Measurements from ENCODE around the gene CD82. TPM values are rescaled to one million over a fixed set of nuclear protein-coding genes. Genes with fewer than 3 reads are reported as not detected.

CD82 gene
- total and polyA plus RNA-seq, 2 of the 13 experiments (the other 11 are each of a cell fraction or from before 2014, with no cell fraction given), result 0.05 TPM; not detected in 1

GRCh38 chr11:44606472-44606871 lies 41.0 kb downstream of the CD82 start:
- in situ Hi-C loops (cut with HindIII; ENCODE audit: extremely low pct_ligation_motif_present, low pct_unique_long_range_greater_than_20kb) (no loop called here), intact Hi-C loops (cut with micrococcal nuclease; ENCODE audit: unreplicated experiment) (no loop called here)
- TF ChIP-seq ELF3 (CRISPR knock-in tag; IDR thresholded peaks at IDR 0.05) (no peak), NFE2L1 (CRISPR knock-in tag; IDR thresholded peaks at IDR 0.05; ENCODE audit: borderline replicate concordance) (no peak), EP300 (IDR thresholded peaks at IDR 0.05; ENCODE audit: low read depth in 2 of 2, low read length in 2 of 2) (no peak), EP300 (CRISPR knock-in tag; IDR thresholded peaks at IDR 0.05; ENCODE audit: borderline replicate concordance) (no peak), ZNF780A (CRISPR knock-in tag; IDR thresholded peaks at IDR 0.05) (no peak), ZBTB42 (CRISPR knock-in tag; IDR thresholded peaks at IDR 0.05) (no peak), ZNF792 (CRISPR knock-in tag; IDR thresholded peaks at IDR 0.05) (no peak)
- H3K27ac ChIP-seq (ENCODE audit: extremely low read length, insufficient read depth, low read length), result no peak overlapping the region
- ChIA-PET POLR2A (no interaction called here), CTCF (ENCODE audit: low intra/inter-chr PET ratio, low total read pairs) (no interaction called here)
- WGBS (ENCODE audit: low lambda C conversion rate), result 16% methylated on average over 3 of the region's 3 CpGs
- no peak overlapping the region for H3K4me3 ChIP-seq (replicated peaks in 1 of 3; ENCODE audit: insufficient read depth in 1 of 3, low read depth in 2 of 3, low read length in 3 of 3)
- H3K9me3 ChIP-seq (ENCODE audit: low read length), result no peaks in the 10 kb centered on the region
- H3K4me1 ChIP-seq (ENCODE audit: insufficient read depth, low read length), result no peaks in the 10 kb centered on the region
- H3K27me3 ChIP-seq (ENCODE audit: control insufficient read depth in 1 of 2, insufficient read depth in 2 of 2, low read length in 2 of 2), result peaks cover 0 to 15% of the 10 kb centered on the region in 2 experiments; a peak in 1 of 5 replicates
- no peak for ATAC-seq
- H4K20me1 ChIP-seq (ENCODE audit: insufficient read depth, low read length), result no peaks in the 10 kb centered on the region
- no peak overlapping the region for H3K9ac ChIP-seq (ENCODE audit: insufficient read depth, low read depth, low read length)
- H2AFZ ChIP-seq (ENCODE audit: low read length), result no peak overlapping the region
- no peaks in the 10 kb centered on the region for H3K36me3 ChIP-seq (replicated peaks in 1 of 2; ENCODE audit: control insufficient read depth in 1 of 2, insufficient read depth in 2 of 2, low read length in 2 of 2)
- no TSS peak for BruUV-seq (replicated peaks)
- no peak for DNase-seq (ENCODE audit: low spot score)
- H3K79me2 ChIP-seq (ENCODE audit: insufficient read depth, low read length), result no peaks in the 10 kb centered on the region
- no peak for FAIRE-seq
- H3K4me2 ChIP-seq (ENCODE audit: low read depth, low read length), result no peak overlapping the region

GRCh38 chr11:44607319-44607962 lies 42.0 kb downstream of the CD82 start:
- in situ Hi-C loops (cut with HindIII; ENCODE audit: extremely low pct_ligation_motif_present, low pct_unique_long_range_greater_than_20kb), result no loop called here
- H3K27me3 ChIP-seq (ENCODE audit: control insufficient read depth in 1 of 2, insufficient read depth in 2 of 2, low read length in 2 of 2), result peaks cover 0 to 11% of the 10 kb centered on the region in 2 experiments; a peak in 1 of 5 replicates
- CTCF ChIA-PET (ENCODE audit: low intra/inter-chr PET ratio, low total read pairs), result no interaction called here
- no peaks in the 10 kb centered on the region for H4K20me1 ChIP-seq (ENCODE audit: insufficient read depth, low read length)
- H3K79me2 ChIP-seq (ENCODE audit: insufficient read depth, low read length), result no peaks in the 10 kb centered on the region
- no peaks in the 10 kb centered on the region for H3K4me1 ChIP-seq (ENCODE audit: insufficient read depth, low read length)
- intact Hi-C loops (cut with micrococcal nuclease; ENCODE audit: unreplicated experiment), result no loop called here
- no peaks in the 10 kb centered on the region for H3K36me3 ChIP-seq (replicated peaks in 1 of 2; ENCODE audit: control insufficient read depth in 1 of 2, insufficient read depth in 2 of 2, low read length in 2 of 2)
- H3K9ac ChIP-seq (ENCODE audit: insufficient read depth, low read depth, low read length), result no peak overlapping the region
- H3K9me3 ChIP-seq (ENCODE audit: low read length), result no peaks in the 10 kb centered on the region
- ATAC-seq, result no peak
- DNase-seq (ENCODE audit: low spot score), result no peak
- H3K27ac ChIP-seq (ENCODE audit: extremely low read length, insufficient read depth, low read length), result no peak overlapping the region
- H3K4me2 ChIP-seq (ENCODE audit: low read depth, low read length), result no peak overlapping the region
- FAIRE-seq, result no peak
- POLR2A ChIA-PET, result no interaction called here
- no peak overlapping the region for H2AFZ ChIP-seq (ENCODE audit: low read length)
- 13% methylated on average over 3 of the region's 6 CpGs for WGBS (ENCODE audit: low lambda C conversion rate)
- no TSS peak for BruUV-seq (replicated peaks)
- no peak overlapping the region for H3K4me3 ChIP-seq (replicated peaks in 1 of 3; ENCODE audit: insufficient read depth in 1 of 3, low read depth in 2 of 3, low read length in 3 of 3)
- TF ChIP-seq LRRFIP1 (CRISPR knock-in tag; conservative IDR thresholded peaks at IDR 0.05), result no peak
- no peak for TF ChIP-seq ZC3H4 (CRISPR knock-in tag; IDR thresholded peaks at IDR 0.05; ENCODE audit: borderline replicate concordance)
- TF ChIP-seq ZBTB38 (CRISPR knock-in tag; IDR thresholded peaks at IDR 0.05), result no peak
- no peak for TF ChIP-seq GPN1 (CRISPR knock-in tag; IDR thresholded peaks at IDR 0.05; ENCODE audit: borderline replicate concordance)
- TF ChIP-seq MZF1 (CRISPR knock-in tag; IDR thresholded peaks at IDR 0.05; ENCODE audit: borderline replicate concordance), result no peak
- TF ChIP-seq, protein P1, sequence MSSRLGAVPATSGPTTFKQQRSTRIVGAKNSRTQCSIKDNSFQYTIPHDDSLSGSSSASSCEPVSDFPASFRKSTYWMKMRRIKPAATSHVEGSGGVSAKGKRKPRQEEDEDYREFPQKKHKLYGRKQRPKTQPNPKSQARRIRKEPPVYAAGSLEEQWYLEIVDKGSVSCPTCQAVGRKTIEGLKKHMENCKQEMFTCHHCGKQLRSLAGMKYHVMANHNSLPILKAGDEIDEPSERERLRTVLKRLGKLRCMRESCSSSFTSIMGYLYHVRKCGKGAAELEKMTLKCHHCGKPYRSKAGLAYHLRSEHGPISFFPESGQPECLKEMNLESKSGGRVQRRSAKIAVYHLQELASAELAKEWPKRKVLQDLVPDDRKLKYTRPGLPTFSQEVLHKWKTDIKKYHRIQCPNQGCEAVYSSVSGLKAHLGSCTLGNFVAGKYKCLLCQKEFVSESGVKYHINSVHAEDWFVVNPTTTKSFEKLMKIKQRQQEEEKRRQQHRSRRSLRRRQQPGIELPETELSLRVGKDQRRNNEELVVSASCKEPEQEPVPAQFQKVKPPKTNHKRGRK (CRISPR knock-in tag; IDR thresholded peaks at IDR 0.05), result no peak
- no peak for TF ChIP-seq HOXA9 (CRISPR knock-in tag; IDR thresholded peaks at IDR 0.05; ENCODE audit: borderline replicate concordance)
- TF ChIP-seq MED13 (CRISPR knock-in tag; IDR thresholded peaks at IDR 0.05), result no peak
- TF ChIP-seq RFXAP (CRISPR knock-in tag; IDR thresholded peaks at IDR 0.05; ENCODE audit: borderline replicate concordance), result no peak
